Measurements from ENCODE around the gene PTPN5.
"Not testable (repeated sequence)": the region's sequence is repeated elsewhere in the genome, so short reads cannot be mapped to it uniquely, and the experiment has no call there.

DNA sequence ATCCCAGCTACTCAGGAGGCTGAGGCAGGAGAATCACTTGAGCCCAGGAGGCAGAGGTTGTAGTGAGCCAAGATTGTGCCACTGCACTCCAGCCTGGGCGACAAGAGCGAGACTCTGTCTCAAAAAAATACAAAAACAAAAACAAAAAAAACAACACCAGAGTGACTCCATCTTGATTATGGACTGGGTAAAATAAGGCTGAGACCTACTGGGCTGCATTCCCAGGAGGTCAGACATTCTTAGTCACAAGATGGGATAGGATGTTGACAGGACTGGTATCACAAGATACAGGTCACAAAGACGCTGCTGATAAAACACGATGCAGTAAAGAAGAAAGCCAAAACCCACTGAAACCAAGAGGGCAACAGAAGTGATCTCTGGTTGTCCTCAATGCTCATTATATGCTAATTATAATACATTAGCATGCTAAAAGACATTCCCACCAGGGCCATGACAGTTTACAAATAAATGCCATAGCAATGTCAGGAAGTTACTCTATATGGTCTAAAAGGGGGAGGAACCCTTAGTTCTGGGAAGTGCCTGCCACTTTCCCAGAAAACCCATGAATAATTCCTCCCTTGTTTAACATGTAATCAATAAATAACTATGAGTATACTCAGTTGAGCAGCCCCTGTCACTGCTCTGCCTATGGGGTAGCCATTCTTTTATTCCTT, 100.0 kb downstream of the PTPN5 start:
- TF ChIP-seq EZH2 (IDR thresholded peaks at IDR 0.05); POLR2AphosphoS5 (IDR thresholded peaks at IDR 0.05; ENCODE audit: borderline replicate concordance, low read depth, low read length); FOXP2 (optimal IDR thresholded peaks at IDR 0.05; ENCODE audit: control extremely low read depth, extremely low read length, insufficient read depth): not testable (repeated sequence)
